ENCODE data around the gene PCGF2.

PCGF2 gene

GRCh38 chr17:38752308-38753070 lies 4.4 kb upstream of the PCGF2 start, which contains the start of gene PSMB3 (continued):
- TF ChIP-seq ZNF596 (tag by site-specific recombination; IDR thresholded peaks at IDR 0.05) (no peak), KLF9 (tag by site-specific recombination; IDR thresholded peaks at IDR 0.05; ENCODE audit: low read depth) (peak; percentile 26; the same call in 1 of the 2 replicates), RBAK (tag by site-specific recombination; IDR thresholded peaks at IDR 0.05) (no peak), ZNF239 (tag by site-specific recombination; IDR thresholded peaks at IDR 0.05) (no peak), TRIM28 (IDR thresholded peaks at IDR 0.05; ENCODE audit: borderline replicate concordance, low read length) (peak; percentile 82; the same call in 1 of the 2 replicates), ZBTB11 (tag by site-specific recombination; conservative IDR thresholded peaks at IDR 0.05; ENCODE audit: low read depth) (peak; percentile 93), ZNF423 (tag by site-specific recombination; IDR thresholded peaks at IDR 0.05) (no peak), GLIS2 (tag by site-specific recombination; IDR thresholded peaks at IDR 0.05) (peak; percentile 55), ZNF529 (tag by site-specific recombination; IDR thresholded peaks at IDR 0.05; ENCODE audit: insufficient replicate concordance) (no peak), ZNF394 (tag by site-specific recombination; IDR thresholded peaks at IDR 0.05; ENCODE audit: borderline replicate concordance) (peak; percentile 22; the same call in 1 of the 2 replicates), ZNF169 (tag by site-specific recombination; IDR thresholded peaks at IDR 0.05) (no peak), ZNF704 (tag by site-specific recombination; IDR thresholded peaks at IDR 0.05) (no peak), ZNF624 (tag by site-specific recombination; IDR thresholded peaks at IDR 0.05) (no peak), SCRT2 (tag by site-specific recombination; IDR thresholded peaks at IDR 0.05) (no peak), ZNF132 (tag by site-specific recombination; IDR thresholded peaks at IDR 0.05; ENCODE audit: borderline replicate concordance) (no peak), ZNF202 (tag by site-specific recombination; IDR thresholded peaks at IDR 0.05; ENCODE audit: borderline replicate concordance) (no peak), ZNF76 (tag by site-specific recombination; IDR thresholded peaks at IDR 0.05; ENCODE audit: borderline replicate concordance, low read depth) (peak; percentile 97), ZNF48 (tag by site-specific recombination; IDR thresholded peaks at IDR 0.05) (no peak), ZNF114 (tag by site-specific recombination; IDR thresholded peaks at IDR 0.05) (no peak), ZNF510 (tag by site-specific recombination; IDR thresholded peaks at IDR 0.05; ENCODE audit: insufficient replicate concordance) (no peak), ZNF843 (tag by site-specific recombination; IDR thresholded peaks at IDR 0.05) (0 out of 2 replicates have a peak, but pooled peaks have one; percentile 16), KLF16 (tag by site-specific recombination; IDR thresholded peaks at IDR 0.05) (peak; percentile 63), KLF7 (tag by site-specific recombination; IDR thresholded peaks at IDR 0.05; ENCODE audit: borderline replicate concordance) (no peak), ZNF610 (tag by site-specific recombination; IDR thresholded peaks at IDR 0.05; ENCODE audit: borderline replicate concordance) (no peak), ZNF544 (tag by site-specific recombination; IDR thresholded peaks at IDR 0.05) (no peak)
- TF ChIP-seq, protein P1, sequence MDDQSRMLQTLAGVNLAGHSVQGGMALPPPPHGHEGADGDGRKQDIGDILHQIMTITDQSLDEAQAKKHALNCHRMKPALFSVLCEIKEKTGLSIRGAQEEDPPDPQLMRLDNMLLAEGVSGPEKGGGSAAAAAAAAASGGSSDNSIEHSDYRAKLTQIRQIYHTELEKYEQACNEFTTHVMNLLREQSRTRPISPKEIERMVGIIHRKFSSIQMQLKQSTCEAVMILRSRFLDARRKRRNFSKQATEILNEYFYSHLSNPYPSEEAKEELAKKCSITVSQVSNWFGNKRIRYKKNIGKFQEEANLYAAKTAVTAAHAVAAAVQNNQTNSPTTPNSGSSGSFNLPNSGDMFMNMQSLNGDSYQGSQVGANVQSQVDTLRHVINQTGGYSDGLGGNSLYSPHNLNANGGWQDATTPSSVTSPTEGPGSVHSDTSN (CRISPR knock-in tag; IDR thresholded peaks at IDR 0.05), result peak; percentile 97
- TF ChIP-seq, protein P2, sequence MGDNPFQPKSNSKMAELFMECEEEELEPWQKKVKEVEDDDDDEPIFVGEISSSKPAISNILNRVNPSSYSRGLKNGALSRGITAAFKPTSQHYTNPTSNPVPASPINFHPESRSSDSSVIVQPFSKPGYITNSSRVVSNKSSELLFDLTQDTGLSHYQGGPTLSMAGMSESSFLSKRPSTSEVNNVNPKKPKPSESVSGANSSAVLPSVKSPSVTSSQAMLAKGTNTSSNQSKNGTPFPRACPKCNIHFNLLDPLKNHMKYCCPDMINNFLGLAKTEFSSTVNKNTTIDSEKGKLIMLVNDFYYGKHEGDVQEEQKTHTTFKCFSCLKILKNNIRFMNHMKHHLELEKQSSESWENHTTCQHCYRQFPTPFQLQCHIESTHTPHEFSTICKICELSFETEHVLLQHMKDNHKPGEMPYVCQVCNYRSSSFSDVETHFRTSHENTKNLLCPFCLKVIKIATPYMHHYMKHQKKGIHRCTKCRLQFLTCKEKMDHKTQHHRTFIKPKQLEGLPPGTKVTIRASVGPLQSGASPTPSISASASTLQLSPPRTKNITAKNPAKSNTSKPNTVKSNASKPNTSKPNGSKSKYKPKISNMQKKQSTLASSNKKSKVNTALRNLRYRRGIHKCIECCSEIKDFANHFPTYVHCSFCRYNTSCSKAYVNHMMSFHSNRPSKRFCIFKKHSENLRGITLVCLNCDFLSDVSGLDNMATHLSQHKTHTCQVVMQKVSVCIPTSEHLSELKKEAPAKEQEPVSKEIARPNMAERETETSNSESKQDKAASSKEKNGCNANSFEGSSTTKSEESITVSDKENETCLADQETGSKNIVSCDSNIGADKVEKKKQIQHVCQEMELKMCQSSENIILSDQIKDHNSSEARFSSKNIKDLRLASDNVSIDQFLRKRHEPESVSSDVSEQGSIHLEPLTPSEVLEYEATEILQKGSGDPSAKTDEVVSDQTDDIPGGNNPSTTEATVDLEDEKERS (tag by site-specific recombination; IDR thresholded peaks at IDR 0.05), result no peak
- TF ChIP-seq, protein P3, sequence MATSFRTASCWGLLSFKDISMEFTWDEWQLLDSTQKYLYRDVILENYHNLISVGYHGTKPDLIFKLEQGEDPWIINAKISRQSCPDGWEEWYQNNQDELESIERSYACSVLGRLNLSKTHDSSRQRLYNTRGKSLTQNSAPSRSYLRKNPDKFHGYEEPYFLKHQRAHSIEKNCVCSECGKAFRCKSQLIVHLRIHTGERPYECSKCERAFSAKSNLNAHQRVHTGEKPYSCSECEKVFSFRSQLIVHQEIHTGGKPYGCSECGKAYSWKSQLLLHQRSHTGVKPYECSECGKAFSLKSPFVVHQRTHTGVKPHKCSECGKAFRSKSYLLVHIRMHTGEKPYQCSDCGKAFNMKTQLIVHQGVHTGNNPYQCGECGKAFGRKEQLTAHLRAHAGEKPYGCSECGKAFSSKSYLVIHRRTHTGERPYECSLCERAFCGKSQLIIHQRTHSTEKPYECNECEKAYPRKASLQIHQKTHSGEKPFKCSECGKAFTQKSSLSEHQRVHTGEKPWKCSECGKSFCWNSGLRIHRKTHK (tag by site-specific recombination; IDR thresholded peaks at IDR 0.05), result no peak
